Right lobe of liver (tissue), 6 donors: ENCODE measurements around the gene ETHE1. TPM values are rescaled to one million over a fixed set of nuclear protein-coding genes. Genes with fewer than 3 reads are reported as not detected.
A peak's percentile ranks its signal among the peaks of the same experiment; 100 is the strongest.
"Not testable (repeated sequence)": the region's sequence is repeated elsewhere in the genome, so short reads cannot be mapped to it uniquely, and the experiment has no call there.

ENCODE experiments used
- ATAC-seq, 4 donors: fragments of 200-7000 bp; cut with Tn5 transposase; one replicate each; pipeline ENCODE4 v1.9.1; 2020; ENCODE audit warnings: mild to moderate bottlenecking in 4 of 4, moderate library complexity in 4 of 4
- DNase-seq, 3 donors: peaks; one replicate each; pipeline ENCODE4 v3.0.0-alpha.2; 2020
- H3K27ac ChIP-seq, 3 donors: fragments of 200-600 bp; one replicate each; pipeline ENCODE4 v1.8.0; 2022
- H3K27me3 ChIP-seq, 2 donors: fragments of 200-600 bp; one replicate each; pipeline ENCODE4 v1.8.0; 2022
- H3K36me3 ChIP-seq, 4 donors: fragments of 200-600 bp; sonication (generic) in 1 of 4; one replicate each; pipeline versions ENCODE4 v1.5.1 to v1.8.0; 2017 to 2022; ENCODE audit warnings: control low read depth in 1 of 4
- H3K4me1 ChIP-seq, 4 donors: fragments of 200-600 bp; sonication (generic) in 1 of 4; one replicate each; pipeline versions ENCODE4 v1.5.1 to v1.8.0; 2017 to 2022; ENCODE audit warnings: control low read depth in 1 of 4
- H3K4me3 ChIP-seq, 3 donors: fragments of 200-600 bp; one replicate each; pipeline ENCODE4 v1.8.0; 2022
- H3K9me3 ChIP-seq, 4 donors: fragments of 200-600 bp; sonication (generic) in 1 of 4; one replicate each; pipeline versions ENCODE4 v1.5.1 to v1.8.0; 2017 to 2022; ENCODE audit warnings: control low read depth in 1 of 4
- POLR2A ChIP-seq: fragments of 450-650 bp; IDR thresholded peaks from one replicate; pipeline ENCODE4 v1.6.1; 2017; ENCODE audit warnings: antibody characterized with exemption, mild to moderate bottlenecking
- WGBS: methylation state at CpG from one replicate; pipeline ENCODE4 v1.1.6; 2018; ENCODE audit warnings: low coverage, low lambda C conversion rate; ENCODE audit not compliant: insufficient coverage; ENCODE audit errors: missing lambda C conversion rate; 5-methylcytosine and 5-hydroxymethylcytosine counted together
- intact Hi-C, 2 donors: fragments of 100-400 bp; cut with DNase I; formaldehyde crosslinking; loops; one replicate each; pipeline versions ENCODE4 v1.11.2 to v1.14.1; 2022
- total RNA-seq, 6 experiments: library from RNA; depleted of rRNA in 2 of 6; stranded (reverse); fragments of >200 nt in 2 of 6; fragmentation: NEBNext Ultra II Directional in 3 of 6; extraction: Animal tissue kit (Norgen Biotek cat#: 25700) in 3 of 6; gene quantifications; one replicate each; pipeline versions ENCODE4 v1.1.0 to v1.2.4, GENCODE V29; 2016 to 2023
- TF ChIP-seq, protein P1 (sequence below), 4 donors: fragments of 200-600 bp in 3 of 4; fragments of 450-650 bp in 1 of 4; IDR thresholded peaks; one replicate each; pipeline versions ENCODE4 v1.5.1 to v1.8.0; 2016 to 2022; ENCODE audit warnings: antibody characterized with exemption in 4 of 4, mild to moderate bottlenecking in 2 of 4
- donor health status: DM: no; HTN: yes; CAD: no.
- donor health status: DM: no; HTN: no; CAD: no.
- donor health status: DM: no; HTN: no; CAD: no.
- donor health status: DM: no; HTN: yes; CAD: no.
- donor health status: DM: no; HTN: yes; CAD: no.

ETHE1 gene
- total RNA-seq, 6 experiments from 2014 or later, result 26.4 to 60.8 (median 46.3) TPM

DNA sequence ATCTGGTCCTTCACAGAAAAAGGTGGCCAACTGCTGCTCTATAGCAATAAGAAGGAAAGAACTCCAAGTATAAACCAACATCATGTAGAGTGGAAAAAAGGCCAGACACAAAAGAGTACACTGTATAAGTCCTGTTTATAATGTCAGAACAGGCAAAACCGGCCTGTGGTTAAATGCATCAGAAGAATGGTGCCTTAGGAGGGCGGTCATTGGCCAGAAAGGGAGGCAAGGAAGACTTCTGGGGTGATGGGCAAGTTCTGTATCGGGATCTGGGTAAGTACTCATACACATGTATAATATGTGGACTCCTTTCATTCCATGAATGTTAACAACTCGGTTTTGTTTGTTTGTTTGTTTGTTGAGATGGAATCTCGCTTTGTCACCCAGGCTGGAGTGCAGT, 4.1 kb downstream of the ETHE1 start:
- no peak for DNase-seq
- Histone ChIP-seq H3K27me3 (no peaks in the 10 kb centered on the region), H3K4me1 (peaks cover 0 to 24% (median 8%) of the 10 kb centered on the region in 4 donors), H3K36me3 (no peaks in the 10 kb centered on the region), H3K27ac (no peak overlapping the region), H3K9me3 (no peaks in the 10 kb centered on the region), H3K4me3 (no peak overlapping the region)
- WGBS, result 76% methylated on average over 5 of the region's 5 CpGs
- TF ChIP-seq, protein P1, sequence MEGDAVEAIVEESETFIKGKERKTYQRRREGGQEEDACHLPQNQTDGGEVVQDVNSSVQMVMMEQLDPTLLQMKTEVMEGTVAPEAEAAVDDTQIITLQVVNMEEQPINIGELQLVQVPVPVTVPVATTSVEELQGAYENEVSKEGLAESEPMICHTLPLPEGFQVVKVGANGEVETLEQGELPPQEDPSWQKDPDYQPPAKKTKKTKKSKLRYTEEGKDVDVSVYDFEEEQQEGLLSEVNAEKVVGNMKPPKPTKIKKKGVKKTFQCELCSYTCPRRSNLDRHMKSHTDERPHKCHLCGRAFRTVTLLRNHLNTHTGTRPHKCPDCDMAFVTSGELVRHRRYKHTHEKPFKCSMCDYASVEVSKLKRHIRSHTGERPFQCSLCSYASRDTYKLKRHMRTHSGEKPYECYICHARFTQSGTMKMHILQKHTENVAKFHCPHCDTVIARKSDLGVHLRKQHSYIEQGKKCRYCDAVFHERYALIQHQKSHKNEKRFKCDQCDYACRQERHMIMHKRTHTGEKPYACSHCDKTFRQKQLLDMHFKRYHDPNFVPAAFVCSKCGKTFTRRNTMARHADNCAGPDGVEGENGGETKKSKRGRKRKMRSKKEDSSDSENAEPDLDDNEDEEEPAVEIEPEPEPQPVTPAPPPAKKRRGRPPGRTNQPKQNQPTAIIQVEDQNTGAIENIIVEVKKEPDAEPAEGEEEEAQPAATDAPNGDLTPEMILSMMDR (IDR thresholded peaks at IDR 0.05), result no peak
- no peak for TF ChIP-seq POLR2A
- intact Hi-C loops, result loop anchor here (5.0 kb wide), 2 partner anchors 71 to 76 kb away; no protein-coding TSS in a partner anchor
- ATAC-seq, result no peak

DNA sequence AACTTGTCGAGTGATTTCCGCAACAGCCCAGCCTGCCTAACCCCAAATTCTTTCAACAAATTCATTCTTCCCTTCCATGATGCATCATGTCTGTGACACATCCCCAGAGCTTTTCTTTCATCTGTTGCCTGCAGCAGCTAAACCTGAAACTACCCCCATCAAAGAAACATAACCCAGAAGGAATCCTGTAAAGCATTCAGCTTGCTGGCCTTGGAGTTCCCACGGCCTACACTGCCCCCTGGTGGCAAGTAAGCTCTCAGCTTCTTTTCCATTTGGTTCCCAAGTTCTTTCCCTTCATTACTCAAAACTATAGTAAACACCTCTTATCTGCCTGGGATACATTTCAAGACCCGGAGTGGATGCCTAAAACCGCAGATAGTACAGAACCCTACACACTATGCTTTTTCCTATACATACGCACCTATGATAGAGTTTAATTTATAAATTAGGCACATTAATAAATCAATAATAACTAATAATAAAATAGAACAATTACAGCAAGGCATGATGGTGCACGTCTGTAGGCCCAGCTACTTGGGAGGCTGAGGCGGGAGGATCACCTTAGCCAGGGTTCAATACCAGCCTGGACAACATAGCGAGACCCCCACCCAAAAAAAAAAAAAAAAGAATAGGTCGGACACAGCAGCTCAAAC, 7.4 kb downstream of the ETHE1 start:
- TF ChIP-seq POLR2A, result no peak
- TF ChIP-seq, protein P1 (IDR thresholded peaks at IDR 0.05), result peak; percentile 90 to 94 (median 91)
- Histone ChIP-seq H3K27ac (no peak overlapping the region), H3K4me3 (no peak overlapping the region), H3K4me1 (peaks cover 0 to 2% (median under 1%) of the 10 kb centered on the region in 4 donors), H3K9me3 (no peaks in the 10 kb centered on the region), H3K27me3 (no peaks in the 10 kb centered on the region), H3K36me3 (no peaks in the 10 kb centered on the region)
- 48% methylated on average over 10 of the region's 10 CpGs for whole genome bisulfite sequencing
- intact Hi-C loops, result loop anchor here (5.0 kb wide), 2 partner anchors 67 to 72 kb away; no protein-coding TSS in a partner anchor
- ATAC-seq (peak; percentile 89 to 96 (median 94)), DNase-seq (peak; percentile 74 to 77 (median 77))

DNA sequence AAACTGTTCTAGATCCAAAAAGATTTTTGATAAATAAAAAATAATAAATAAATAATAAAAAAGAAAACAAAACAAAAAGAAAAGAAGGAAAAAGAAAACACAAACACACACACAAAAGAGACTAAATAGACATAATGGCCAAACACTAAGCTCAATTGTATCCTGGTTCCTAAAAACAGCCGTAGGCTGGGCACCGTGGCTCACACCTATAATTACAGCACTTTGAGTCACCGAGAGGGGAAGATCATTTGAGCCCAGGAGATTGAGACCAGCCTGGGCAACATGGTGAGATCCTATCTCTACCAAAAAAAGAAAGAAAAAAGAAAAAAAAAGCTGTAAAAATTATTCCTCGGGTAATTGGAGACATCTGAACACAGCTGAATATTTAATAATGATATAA, 8.9 kb downstream of the ETHE1 start:
- ATAC-seq (no peak), DNase-seq (no peak)
- Histone ChIP-seq H3K36me3 (no peaks in the 10 kb centered on the region), H3K4me1 (peaks cover 0 to 6% (median 0%) of the 10 kb centered on the region in 4 donors), H3K27me3 (no peaks in the 10 kb centered on the region), H3K9me3 (no peaks in the 10 kb centered on the region), H3K27ac (no peak overlapping the region), H3K4me3 (no peak overlapping the region)
- 92% methylated on average over 2 of the region's 4 CpGs for WGBS
- intact Hi-C loops, result no loop called here
- TF ChIP-seq, protein P1 (IDR thresholded peaks at IDR 0.05), result no peak
- no peak for TF ChIP-seq POLR2A

DNA sequence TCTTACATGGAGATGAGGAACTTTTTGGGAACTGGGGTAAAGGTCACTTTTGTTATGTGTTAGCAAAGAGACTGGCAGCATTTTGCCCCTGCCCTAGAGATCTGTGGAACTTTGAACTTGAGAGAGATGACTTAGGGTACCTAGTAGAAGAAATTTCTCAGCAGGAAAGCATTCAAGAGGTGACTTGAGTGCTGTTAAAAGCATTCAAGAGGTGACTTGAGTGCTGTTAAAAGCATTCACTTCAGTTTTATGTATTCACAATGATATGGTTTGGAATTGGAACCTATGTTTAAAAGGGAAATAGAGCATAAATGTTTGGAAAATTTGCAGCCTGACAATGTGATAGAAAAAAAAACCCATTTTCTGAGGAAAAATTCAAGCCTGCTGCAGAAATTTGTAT, 14.6 kb downstream of the ETHE1 start:
- Histone ChIP-seq H3K36me3 (peaks cover 0 to 30% (median 4%) of the 10 kb centered on the region in 4 donors), H3K4me1 (peaks cover 0 to 14% (median 0%) of the 10 kb centered on the region in 4 donors)
- H3K9me3 ChIP-seq, DNase-seq, H3K4me3 ChIP-seq, H3K27me3 ChIP-seq, H3K27ac ChIP-seq, intact Hi-C loops, ATAC-seq: not testable (repeated sequence)

DNA sequence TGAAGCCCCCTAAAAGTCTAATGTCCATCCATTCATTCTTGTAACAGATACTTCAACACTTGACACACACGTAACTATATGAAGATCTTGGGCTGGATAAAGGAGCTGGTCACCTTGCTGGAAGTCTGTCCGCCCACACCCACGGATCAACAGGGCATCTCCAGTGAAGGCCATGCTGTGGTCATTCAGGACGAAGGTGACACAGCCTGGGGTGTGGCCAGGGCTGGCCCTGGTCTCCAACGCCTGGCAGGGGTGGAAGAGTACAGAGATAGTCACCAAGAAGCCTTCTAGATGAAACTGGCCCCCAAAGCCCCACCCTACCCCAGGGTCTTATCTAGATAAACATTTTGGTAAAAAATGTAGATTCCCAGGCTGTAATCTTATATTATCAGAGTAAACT, 15.7 kb downstream of the ETHE1 start:
- H3K4me3 ChIP-seq, result no peak overlapping the region
- intact Hi-C loops, result no loop called here
- 78% methylated on average over 3 of the region's 5 CpGs for WGBS

More for the DNA sequence above, 15.7 kb downstream of the ETHE1 start:
- Histone ChIP-seq H3K27ac (no peak overlapping the region), H3K27me3 (no peaks in the 10 kb centered on the region), H3K36me3 (peaks cover 0 to 30% (median 4%) of the 10 kb centered on the region in 4 donors), H3K4me1 (peaks cover 0 to 14% (median 0%) of the 10 kb centered on the region in 4 donors), H3K9me3 (no peaks in the 10 kb centered on the region)
- DNase-seq, result no peak
- no peak for ATAC-seq
- TF ChIP-seq, protein P1 (IDR thresholded peaks at IDR 0.05), result no peak
- TF ChIP-seq POLR2A, result no peak
